AG08395 (cell line): ENCODE measurements around the gene PDE11A.
"Not testable (repeated sequence)": the region's sequence is repeated elsewhere in the genome, so short reads cannot be mapped to it uniquely, and the experiment has no call there.

Experiments used
- DNase-seq: peaks from one replicate; pipeline ENCODE4 v3.0.0; 2012; ENCODE audit warnings: mixed read lengths, low spot score

Gene PDE11A

DNA sequence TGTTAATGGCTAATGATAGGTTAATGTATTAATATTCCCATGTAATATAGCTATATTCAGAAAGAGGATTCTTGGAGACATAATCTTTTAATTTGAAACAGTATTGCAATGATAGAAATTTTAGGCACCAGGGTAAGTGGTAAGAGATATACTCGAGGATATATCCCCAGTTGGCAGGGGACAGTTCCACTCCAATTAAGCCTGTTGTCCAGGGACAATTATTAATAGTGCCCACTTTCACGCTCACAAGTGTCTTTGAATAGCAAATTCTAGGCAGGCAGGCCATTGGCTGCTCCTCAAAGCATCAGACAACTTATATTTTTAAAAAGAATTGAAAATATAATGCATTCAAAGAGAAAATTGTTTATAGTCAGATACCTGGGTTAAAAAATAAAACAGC lies 190.7 kb downstream of the PDE11A start:
- no peak for DNase-seq

- DNase-seq = no peak
These were observed 191.4 kb downstream of the PDE11A start for GRCh38 chr2:177881008-177881747.

DNA sequence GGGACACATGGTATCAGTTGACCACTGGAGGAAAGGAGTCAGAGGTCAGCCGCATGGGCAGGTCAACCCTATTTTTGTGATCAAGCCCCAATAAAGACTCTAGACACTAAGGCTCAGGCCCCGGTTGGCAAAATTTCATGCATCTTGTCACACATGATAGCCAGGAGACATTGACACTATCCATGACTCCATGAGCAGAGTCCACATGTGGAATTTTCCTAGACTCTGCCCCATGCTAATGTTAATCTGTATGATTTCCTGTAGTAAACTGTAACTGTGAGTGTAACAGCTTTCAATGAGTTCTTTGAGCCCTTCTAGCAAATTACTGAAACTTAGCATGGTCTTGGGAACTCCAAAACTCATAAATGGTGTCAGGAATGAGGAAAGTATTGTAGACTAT lies 192.3 kb downstream of the PDE11A start:
- DNase-seq = no peak

- no peak for DNase-seq
These were observed 195.6 kb downstream of the PDE11A start for GRCh38 chr2:177876950-177877349.

- no peak for DNase-seq
These were observed 197.9 kb downstream of the PDE11A start for GRCh38 chr2:177874686-177875085.

DNA sequence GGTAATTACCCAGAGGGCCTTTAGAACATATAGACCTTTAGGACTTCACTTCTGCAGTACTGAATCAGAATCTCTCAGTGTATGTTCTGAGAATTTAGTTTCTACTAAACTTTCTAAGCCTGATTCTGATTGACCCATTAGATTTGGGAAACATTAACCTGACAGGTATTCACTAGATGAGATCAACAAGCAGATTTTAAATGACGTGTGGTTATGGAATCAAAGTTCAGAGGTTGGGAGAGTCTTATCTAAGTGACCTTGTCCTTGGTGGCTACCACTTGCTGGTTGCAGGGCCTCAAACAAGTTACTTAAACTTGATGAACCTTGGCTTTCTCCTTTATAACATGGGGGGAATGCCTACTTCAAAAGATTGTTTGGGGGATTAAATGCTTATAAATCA lies 198.7 kb downstream of the PDE11A start:
- DNase-seq = no peak

- no peak for DNase-seq
These were observed 200.3 kb downstream of the PDE11A start for GRCh38 chr2:177872286-177872685.

DNA sequence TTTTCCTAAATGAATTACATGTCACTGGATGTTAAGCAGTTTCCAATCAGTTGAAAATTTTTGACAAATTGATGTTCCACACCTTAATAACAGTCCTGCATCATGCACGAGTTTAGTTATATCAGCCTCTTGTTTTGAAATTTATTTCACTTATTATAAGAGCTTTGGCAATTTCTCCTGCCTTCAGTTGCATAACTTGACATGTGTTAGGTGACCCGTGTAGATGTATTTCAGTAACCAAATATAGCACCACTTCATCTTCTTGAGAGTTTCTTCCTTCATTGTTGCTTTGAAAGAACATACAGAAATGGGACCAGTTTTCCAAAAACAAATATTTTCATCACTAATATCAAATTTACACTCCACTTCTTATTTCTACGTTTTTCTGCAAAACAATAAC lies 202.7 kb downstream of the PDE11A start:
- DNase-seq = no peak

- no peak for DNase-seq
These were observed 203.4 kb downstream of the PDE11A start for GRCh38 chr2:177869209-177869608.

- DNase-seq = no peak
These were observed 203.8 kb downstream of the PDE11A start for GRCh38 chr2:177868806-177869205.

DNA sequence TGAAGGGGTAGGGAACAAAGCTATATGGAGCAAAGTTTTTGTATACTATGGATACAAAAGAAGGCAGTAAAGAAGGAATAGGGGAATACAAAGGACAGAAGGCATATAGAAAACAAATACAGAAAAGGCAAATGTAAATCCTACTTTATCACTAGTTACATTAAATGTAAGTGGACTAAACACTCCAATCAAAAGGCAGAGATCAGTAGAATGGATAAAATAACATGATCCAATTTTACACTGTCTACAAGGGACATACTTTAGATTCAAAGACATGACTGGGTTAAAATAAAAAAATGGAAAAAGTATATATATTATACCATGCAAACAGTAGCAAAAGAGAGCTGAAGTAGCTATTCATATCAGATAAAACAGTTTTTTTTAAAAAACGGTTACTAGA lies 215.0 kb downstream of the PDE11A start:
- DNase-seq = no peak

GRCh38 chr2:177852389-177852788 lies 220.2 kb downstream of the PDE11A start:
- no peak for DNase-seq

DNA sequence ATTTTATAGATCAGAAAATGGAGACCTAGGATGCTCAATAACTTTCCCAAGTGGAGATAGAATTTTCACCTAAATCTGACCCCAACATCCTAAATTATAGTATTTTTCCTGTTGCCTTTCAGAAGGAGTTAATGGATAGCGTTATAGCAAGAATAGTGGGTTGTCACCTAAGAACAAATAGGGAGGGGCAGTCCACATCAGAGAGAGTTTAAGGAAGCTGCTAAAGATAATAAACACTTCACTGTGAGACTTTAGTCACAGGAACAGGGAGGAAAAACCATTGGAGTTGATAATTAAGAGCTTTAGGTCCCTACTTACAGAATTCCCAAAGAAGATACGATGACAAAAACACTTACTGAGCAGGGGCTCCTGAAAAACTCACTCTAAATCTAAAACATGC lies 229.4 kb downstream of the PDE11A start:
- no peak for DNase-seq

GRCh38 chr2:177842243-177842642 lies 230.3 kb downstream of the PDE11A start:
- DNase-seq = no peak

DNA sequence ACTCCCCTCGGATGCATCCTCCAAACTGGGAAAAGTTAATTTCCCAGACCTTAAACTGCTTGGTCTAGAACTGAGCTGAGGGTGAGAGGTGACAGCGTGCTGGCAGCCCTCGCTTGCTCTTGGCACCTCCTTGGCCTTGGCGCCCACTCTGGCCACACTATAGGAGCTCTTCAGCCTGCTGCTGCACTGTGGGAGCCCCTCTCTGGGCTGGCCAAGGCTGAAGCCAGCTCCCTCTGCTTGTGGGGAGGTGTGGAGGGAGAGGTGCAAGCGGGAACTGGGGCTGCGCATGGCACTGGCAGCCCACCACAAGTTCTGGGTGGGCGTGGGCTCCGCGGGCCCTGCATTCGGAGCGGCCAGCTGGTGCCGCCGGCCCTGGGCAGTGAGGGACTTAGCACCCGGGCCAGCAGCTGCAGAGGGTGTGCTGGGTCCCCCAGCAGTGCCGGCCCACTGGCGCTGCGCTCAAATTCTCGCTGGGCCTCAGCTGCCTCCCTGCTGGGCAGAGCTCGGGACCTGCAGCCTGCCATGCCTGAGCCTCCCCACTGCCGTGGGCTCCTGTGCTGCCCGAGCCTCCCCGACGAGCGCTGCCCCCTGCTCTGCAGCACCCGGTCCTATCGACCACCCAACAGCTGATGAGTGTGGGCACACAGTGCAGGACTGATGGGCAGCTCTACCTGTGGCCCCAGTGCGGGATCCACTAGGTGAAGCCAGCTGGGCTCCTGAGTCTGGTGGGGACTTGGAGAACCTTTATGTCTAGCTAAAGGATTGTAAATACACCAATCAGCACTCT lies 237.0 kb downstream of the PDE11A start:
- not testable (repeated sequence) for DNase-seq

GRCh38 chr2:177832611-177833433 lies 239.8 kb downstream of the PDE11A start:
- no peak for DNase-seq

DNA sequence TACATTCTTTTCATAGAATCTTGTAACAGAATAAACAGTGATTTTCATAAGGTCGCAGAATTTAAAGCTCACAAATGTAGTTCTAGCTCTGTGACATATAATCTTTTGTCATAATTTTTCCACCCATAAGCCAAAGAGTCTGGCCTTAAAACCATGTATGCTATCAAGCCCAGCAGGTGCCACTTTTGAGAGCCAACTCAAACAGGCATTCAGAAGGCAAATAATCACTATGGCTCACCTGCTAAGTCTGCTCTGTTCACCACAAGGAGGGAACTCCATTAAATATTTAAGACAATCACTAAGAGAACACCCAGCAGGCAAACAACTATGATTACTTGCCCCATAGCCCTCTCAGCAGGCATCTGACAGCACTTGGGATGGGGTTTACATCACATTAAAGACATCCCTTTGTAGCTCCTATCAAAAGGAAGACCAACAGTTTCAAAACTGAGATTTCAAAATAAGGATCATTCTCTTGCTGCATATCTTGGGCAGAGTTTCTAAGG lies 241.6 kb downstream of the PDE11A start:
- DNase-seq = no peak

- DNase-seq = no peak
These were observed 244.0 kb downstream of the PDE11A start for GRCh38 chr2:177828557-177828956.

DNA sequence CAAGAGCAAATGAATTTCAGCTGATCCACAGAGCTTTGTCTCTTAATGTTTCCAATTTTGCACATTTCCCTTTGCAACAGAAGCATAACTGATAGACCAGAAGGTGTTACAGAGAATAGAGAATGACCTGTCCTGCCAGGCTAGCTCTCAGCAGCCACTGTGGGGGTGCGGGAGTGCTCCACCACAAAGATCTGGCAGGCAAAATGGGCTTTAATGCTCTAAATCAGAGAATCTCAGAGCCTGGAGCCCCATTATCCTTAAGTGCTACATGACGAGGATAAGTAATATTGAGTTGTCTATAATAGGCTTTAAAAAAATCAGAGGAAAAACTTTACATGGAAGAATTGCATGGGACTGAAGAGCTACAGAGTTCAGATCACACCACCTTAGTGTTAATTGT lies 245.7 kb downstream of the PDE11A start:
- DNase-seq = no peak

GRCh38 chr2:177822941-177823340 lies 249.6 kb downstream of the PDE11A start:
- DNase-seq = no peak

- no peak for DNase-seq
These were observed 254.2 kb downstream of the PDE11A start for GRCh38 chr2:177818412-177818811.

- no peak for DNase-seq
These were observed 255.3 kb downstream of the PDE11A start for GRCh38 chr2:177817300-177817699.
